Activated CD4-positive, alpha-beta T cell treated with anti-CD3 and anti-CD28 coated beads, Interleukin-2, amount 10 ng/mL, durations not matched to agents 24 days and 14 days (primary cell): ENCODE measurements around the gene MTCL3.

Experiments
- DNase-seq: peaks from one replicate; pipeline ENCODE4 v3.0.0; 2022
- H3K27ac Mint-ChIP-seq: one replicate; pipeline ENCODE4 v1.8.0; 2022; ENCODE audit warnings: mild to moderate bottlenecking, mixed read lengths
- H3K27me3 Mint-ChIP-seq: one replicate; pipeline ENCODE4 v1.8.0; 2022; ENCODE audit warnings: mixed read lengths
- H3K36me3 Mint-ChIP-seq: one replicate; pipeline ENCODE4 v1.8.0; 2022; ENCODE audit warnings: low read depth, mild to moderate bottlenecking, mixed read lengths
- H3K4me1 Mint-ChIP-seq: one replicate; pipeline ENCODE4 v1.8.0; 2021; ENCODE audit warnings: mixed read lengths
- H3K4me3 Mint-ChIP-seq: one replicate; pipeline ENCODE4 v1.8.0; 2022; ENCODE audit warnings: mild to moderate bottlenecking, moderate library complexity, mixed read lengths
- H3K9me3 Mint-ChIP-seq: one replicate; pipeline ENCODE4 v1.8.0; 2021; ENCODE audit warnings: mixed read lengths
- intact Hi-C: fragments of 100-400 bp; cut with micrococcal nuclease; formaldehyde crosslinking; loops from one replicate; pipeline ENCODE4 v1.15.1; 2023

Gene MTCL3

DNA sequence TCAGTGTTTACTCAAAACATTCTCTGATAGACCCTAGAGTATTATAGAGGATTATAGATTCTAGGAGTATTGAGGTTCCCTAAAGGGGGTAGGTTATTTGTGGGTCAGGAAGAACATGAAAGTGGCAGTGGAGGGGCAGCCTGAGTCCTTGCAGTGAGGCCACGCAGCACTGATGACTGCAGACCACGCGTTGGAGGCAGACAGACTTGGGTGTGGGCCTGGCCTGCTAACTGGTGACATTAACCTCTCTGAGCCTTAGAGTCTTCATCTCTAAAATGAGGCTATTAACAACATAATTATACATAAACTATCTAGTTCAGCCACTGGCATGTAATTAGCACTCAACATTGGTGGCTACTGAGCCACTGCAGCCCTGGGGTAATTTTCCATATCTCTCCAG lies 16.1 kb downstream of the MTCL3 start:
- Mint-ChIP-seq H3K36me3 (peaks cover 19% of the 10 kb centered on the region), H3K9me3 (peaks cover 4% of the 10 kb centered on the region), H3K27me3 (no peaks in the 10 kb centered on the region), H3K4me1 (peaks cover 3% of the 10 kb centered on the region), H3K4me3 (no peak overlapping the region), H3K27ac (no peak overlapping the region)
- intact Hi-C loops, result loop anchor here (2.0 kb wide), 1 partner anchor 14 kb away; no protein-coding TSS in a partner anchor
- DNase-seq, result no peak

DNA sequence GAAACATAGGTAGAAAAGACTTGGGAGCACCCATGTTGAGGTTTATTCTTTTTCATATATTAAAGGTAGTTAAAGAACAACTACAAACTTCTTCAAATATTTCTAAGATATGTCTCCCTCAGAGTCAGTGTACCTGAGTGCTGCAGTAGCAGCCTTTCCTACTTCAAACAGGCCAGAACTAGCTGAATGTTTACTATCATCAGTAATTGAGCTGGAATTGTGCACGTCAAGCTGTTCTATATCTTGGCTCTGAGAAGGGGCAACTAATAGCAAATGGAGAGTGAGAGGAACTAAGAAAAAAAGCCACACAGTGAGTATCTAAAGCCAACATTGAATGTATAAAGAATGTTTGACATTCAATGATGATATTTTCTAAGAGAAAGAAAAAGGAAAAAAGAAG lies 21.7 kb downstream of the MTCL3 start:
- no peak for DNase-seq
- H3K36me3 Mint-ChIP-seq, result peaks cover 14% of the 10 kb centered on the region
- H3K27ac Mint-ChIP-seq, result no peak overlapping the region
- intact Hi-C loops, result no loop called here
- no peaks in the 10 kb centered on the region for H3K27me3 Mint-ChIP-seq
- H3K4me3 Mint-ChIP-seq, result no peak overlapping the region
- H3K9me3 Mint-ChIP-seq, result no peaks in the 10 kb centered on the region
- peaks cover 12% of the 10 kb centered on the region for H3K4me1 Mint-ChIP-seq

DNA sequence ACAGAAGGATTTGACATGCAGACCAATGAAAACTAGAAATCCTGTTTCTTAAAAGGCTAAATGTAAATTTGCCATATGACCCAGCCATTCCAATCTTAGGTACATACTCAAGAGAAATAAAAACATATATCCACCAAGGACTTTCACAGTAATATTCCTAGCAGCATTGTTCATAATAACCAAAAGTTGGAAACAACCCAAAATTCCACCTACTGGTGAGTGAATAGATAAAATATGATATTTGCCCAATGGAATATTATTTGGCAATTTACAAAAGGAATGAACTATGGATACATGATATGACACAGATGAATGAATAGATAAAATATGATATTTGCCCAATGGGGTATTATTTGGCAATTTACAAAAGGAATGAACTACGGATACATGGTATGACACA lies 22.7 kb downstream of the MTCL3 start:
- Mint-ChIP-seq H3K4me3 (no peak overlapping the region), H3K36me3 (peaks cover 18% of the 10 kb centered on the region), H3K27ac (no peak overlapping the region), H3K9me3 (peaks cover 4% of the 10 kb centered on the region), H3K4me1 (peaks cover 12% of the 10 kb centered on the region), H3K27me3 (no peaks in the 10 kb centered on the region)
- intact Hi-C loops, result no loop called here
- no peak for DNase-seq

DNA sequence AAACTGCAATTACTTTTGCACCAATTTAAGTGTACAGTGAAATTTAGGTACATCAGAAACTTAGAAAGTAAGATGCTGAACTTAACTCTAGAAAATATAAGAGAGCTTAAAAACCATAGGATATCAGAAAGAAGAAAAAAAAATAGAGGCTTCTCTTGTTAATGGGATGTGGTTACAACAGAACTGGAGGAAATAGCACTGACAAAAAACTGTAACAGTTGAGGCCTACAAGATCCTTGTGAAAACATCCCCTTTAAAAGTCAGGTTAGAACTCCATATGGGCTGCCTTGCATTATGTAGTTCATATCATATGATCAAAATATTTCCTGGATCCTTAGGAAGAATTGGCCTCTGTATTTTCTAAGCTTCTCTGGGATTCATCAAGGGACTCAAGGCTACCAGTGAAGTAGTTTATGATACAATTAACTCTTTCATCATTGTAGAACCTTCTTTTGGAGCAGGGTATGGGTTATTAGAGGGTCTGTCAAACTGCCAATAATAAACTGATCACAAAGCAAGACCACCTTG lies 24.8 kb downstream of the MTCL3 start:
- H3K27me3 Mint-ChIP-seq, result no peaks in the 10 kb centered on the region
- DNase-seq, result no peak
- intact Hi-C loops, result no loop called here
- no peak overlapping the region for H3K27ac Mint-ChIP-seq
- peaks cover 8% of the 10 kb centered on the region for H3K9me3 Mint-ChIP-seq
- peaks cover 15% of the 10 kb centered on the region for H3K4me1 Mint-ChIP-seq
- peaks cover 28% of the 10 kb centered on the region for H3K36me3 Mint-ChIP-seq
- H3K4me3 Mint-ChIP-seq, result no peak overlapping the region

DNA sequence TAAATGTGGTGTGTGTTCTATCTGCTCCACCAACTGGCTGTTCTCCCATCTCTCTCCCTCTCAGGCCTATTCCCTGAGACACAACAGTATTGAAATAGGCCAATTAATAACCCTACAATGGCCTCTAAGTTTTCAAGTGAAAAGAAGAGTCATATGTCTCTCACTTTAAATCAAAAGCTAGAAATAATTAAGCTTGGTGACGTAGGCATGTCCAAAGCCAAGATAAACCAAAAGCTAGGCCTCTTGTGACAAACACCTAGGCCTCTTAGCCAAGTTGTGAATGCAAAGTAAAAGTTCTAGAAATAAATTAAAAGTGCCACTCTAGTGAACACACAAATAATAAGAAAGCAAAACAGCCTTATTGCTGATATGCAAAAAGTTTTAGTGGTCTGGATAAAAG lies 29.9 kb downstream of the MTCL3 start:
- Mint-ChIP-seq H3K4me1 (peaks cover 32% of the 10 kb centered on the region), H3K9me3 (peaks cover 13% of the 10 kb centered on the region), H3K4me3 (no peak overlapping the region), H3K27ac (no peak overlapping the region), H3K36me3 (peaks cover 51% of the 10 kb centered on the region), H3K27me3 (no peaks in the 10 kb centered on the region)
- DNase-seq, result no peak
- intact Hi-C loops, result loop anchor here (2.0 kb wide), 1 partner anchor 14 kb away; no protein-coding TSS in a partner anchor

DNA sequence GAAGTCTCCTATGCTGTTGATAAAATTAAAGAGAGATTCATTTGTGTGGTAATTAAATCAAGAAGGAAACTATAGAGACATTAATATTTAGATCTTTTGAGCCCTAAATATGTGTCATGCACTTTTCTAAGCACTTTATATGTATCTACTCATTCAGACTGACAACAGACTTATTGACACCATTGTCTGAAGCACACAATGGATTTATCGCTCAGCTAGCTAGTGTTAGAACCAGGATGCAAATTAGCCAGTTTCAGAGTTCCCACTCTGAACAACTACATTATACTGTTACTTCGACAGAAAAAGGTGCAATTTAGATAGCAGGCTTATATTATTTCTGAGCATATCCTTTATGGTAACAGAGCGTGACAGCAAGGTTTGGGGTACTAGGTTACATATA lies 32.2 kb downstream of the MTCL3 start:
- no peak overlapping the region for H3K27ac Mint-ChIP-seq

GRCh38 chr6:127484212-127484863 lies 34.8 kb downstream of the MTCL3 start:
- H3K4me3 Mint-ChIP-seq, result peak overlapping the region; percentile 68
- H3K36me3 Mint-ChIP-seq, result peaks cover 49% of the 10 kb centered on the region
- intact Hi-C loops, result loop anchor here (1.0 to 2.0 kb wide), 5 partner anchors 19 to 194 kb away; partner anchors contain the start of gene ECHDC1

More for the DNA sequence above, 32.2 kb downstream of the MTCL3 start:
- intact Hi-C loops, result no loop called here
- peaks cover 42% of the 10 kb centered on the region for H3K4me1 Mint-ChIP-seq
- H3K4me3 Mint-ChIP-seq, result no peak overlapping the region
- no peaks in the 10 kb centered on the region for H3K27me3 Mint-ChIP-seq
- peaks cover 12% of the 10 kb centered on the region for H3K9me3 Mint-ChIP-seq
- H3K36me3 Mint-ChIP-seq, result peaks cover 53% of the 10 kb centered on the region
- no peak for DNase-seq

GRCh38 chr6:127483399-127484055 lies 35.6 kb downstream of the MTCL3 start:
- Mint-ChIP-seq H3K36me3 (peaks cover 51% of the 10 kb centered on the region), H3K9me3 (peaks cover 5% of the 10 kb centered on the region), H3K4me1 (peaks cover 36% of the 10 kb centered on the region), H3K4me3 (peak overlapping the region; percentile 68), H3K27me3 (no peaks in the 10 kb centered on the region), H3K27ac (peak overlapping the region; percentile 70)
- DNase-seq, result no peak
- intact Hi-C loops, result loop anchor here (1.0 to 2.0 kb wide), 5 partner anchors 18 to 193 kb away; partner anchors contain the start of gene ECHDC1

More at GRCh38 chr6:127484212-127484863, 34.8 kb downstream of the MTCL3 start:
- peak; percentile 75 for DNase-seq
- Mint-ChIP-seq H3K27me3 (no peaks in the 10 kb centered on the region), H3K9me3 (peaks cover 5% of the 10 kb centered on the region), H3K4me1 (peaks cover 39% of the 10 kb centered on the region), H3K27ac (peak overlapping the region; percentile 70)

DNA sequence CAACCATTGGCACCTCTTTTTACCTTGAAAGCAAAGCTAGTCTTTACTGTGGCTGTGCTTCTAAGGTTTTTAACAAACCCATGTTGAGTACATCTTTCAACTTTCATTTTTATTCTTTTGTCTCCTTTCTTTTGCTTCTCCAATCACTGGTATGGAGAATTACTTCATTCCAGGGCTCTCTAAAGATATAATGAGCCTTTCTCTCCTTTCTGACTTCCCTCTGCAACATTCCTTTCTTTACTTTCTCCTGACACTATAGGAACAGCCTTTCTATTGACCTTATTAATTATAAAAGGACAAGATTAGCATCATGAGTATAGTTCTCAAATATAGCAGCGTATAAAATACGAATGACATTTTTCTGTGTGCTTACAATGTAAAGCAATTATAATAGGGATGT lies 36.8 kb downstream of the MTCL3 start:
- no peak overlapping the region for H3K4me3 Mint-ChIP-seq
- intact Hi-C loops, result no loop called here
- no peak overlapping the region for H3K27ac Mint-ChIP-seq
- peaks cover 5% of the 10 kb centered on the region for H3K9me3 Mint-ChIP-seq
- peaks cover 32% of the 10 kb centered on the region for H3K4me1 Mint-ChIP-seq
- peaks cover 51% of the 10 kb centered on the region for H3K36me3 Mint-ChIP-seq
- DNase-seq, result no peak
- H3K27me3 Mint-ChIP-seq, result no peaks in the 10 kb centered on the region

DNA sequence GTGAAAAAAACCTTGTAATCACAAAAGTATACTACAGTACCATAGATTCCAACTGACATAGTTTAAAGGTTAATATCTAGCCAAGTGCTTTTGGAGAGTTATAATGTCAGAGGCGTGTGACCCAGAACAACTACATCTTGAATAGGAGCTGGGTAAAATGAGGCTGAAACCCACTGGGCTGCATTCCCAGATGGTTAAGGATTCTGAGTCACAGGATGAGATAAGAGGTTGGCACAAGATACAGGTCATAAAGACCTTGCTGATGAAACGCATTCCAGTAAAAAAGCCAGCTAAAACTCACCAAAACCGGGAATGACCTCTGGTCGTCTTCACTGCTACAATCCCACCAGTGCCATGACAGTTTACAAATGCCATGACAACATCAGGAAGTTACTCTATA lies 37.5 kb downstream of the MTCL3 start:
- Mint-ChIP-seq H3K27ac (no peak overlapping the region), H3K36me3 (peaks cover 47% of the 10 kb centered on the region), H3K9me3 (peaks cover 5% of the 10 kb centered on the region), H3K4me3 (no peak overlapping the region), H3K4me1 (peaks cover 29% of the 10 kb centered on the region), H3K27me3 (no peaks in the 10 kb centered on the region)
- DNase-seq, result no peak
- intact Hi-C loops, result no loop called here

GRCh38 chr6:127481111-127481510 lies 38.0 kb downstream of the MTCL3 start:
- no peak for DNase-seq
- Mint-ChIP-seq H3K36me3 (peaks cover 48% of the 10 kb centered on the region), H3K4me3 (no peak overlapping the region), H3K27ac (no peak overlapping the region), H3K27me3 (no peaks in the 10 kb centered on the region), H3K9me3 (peaks cover 5% of the 10 kb centered on the region), H3K4me1 (peaks cover 29% of the 10 kb centered on the region)
- intact Hi-C loops, result no loop called here

DNA sequence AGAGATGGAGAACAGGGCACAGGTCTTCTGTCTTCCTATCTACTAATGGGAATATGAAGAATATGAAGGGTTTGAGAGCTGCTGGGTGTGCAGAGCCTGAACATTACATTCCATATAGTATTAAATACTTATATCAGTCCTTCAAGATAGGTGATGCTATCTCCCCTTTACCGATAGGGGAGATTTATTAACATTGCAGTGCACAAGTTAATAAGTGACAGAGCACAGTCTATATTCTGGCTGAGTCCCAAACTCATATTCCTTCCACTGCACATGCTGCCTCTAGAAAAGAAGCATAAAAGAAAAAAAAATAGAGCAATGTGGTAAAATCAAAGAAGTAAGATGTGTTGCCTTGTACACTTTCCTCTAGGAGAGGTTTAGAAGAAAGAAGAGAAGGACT lies 41.5 kb downstream of the MTCL3 start:
- H3K4me3 Mint-ChIP-seq, result no peak overlapping the region
- no peak overlapping the region for H3K27ac Mint-ChIP-seq
- DNase-seq, result no peak
- peaks cover 5% of the 10 kb centered on the region for H3K4me1 Mint-ChIP-seq
- H3K27me3 Mint-ChIP-seq, result no peaks in the 10 kb centered on the region
- intact Hi-C loops, result no loop called here
- H3K36me3 Mint-ChIP-seq, result peaks cover 52% of the 10 kb centered on the region
- no peaks in the 10 kb centered on the region for H3K9me3 Mint-ChIP-seq

DNA sequence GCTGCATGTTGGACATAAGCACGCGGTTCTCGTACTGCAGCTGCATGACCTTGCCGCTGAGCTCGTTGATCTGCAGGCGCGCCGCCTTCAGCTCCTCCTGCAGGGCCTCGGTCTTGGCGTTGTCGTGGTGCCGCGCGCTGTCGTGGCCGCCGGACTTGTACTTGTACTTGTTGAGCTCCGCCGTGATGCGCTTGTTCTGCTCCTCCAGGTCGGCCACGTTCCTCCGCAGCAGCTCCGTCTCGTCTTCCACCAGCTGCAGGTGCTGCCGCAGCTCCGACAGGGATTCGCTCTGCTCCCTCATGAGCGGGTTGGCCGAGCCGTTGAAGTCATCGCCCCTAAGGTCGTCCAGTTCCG lies 43.3 kb downstream of the MTCL3 start:
- H3K36me3 Mint-ChIP-seq, result peaks cover 46% of the 10 kb centered on the region
- intact Hi-C loops, result no loop called here
- H3K27ac Mint-ChIP-seq, result no peak overlapping the region

GRCh38 chr6:127475135-127475822 lies 43.9 kb downstream of the MTCL3 start:
- Mint-ChIP-seq H3K27me3 (no peaks in the 10 kb centered on the region), H3K4me1 (peaks cover 3% of the 10 kb centered on the region), H3K36me3 (peaks cover 41% of the 10 kb centered on the region), H3K4me3 (no peak overlapping the region), H3K27ac (no peak overlapping the region), H3K9me3 (no peaks in the 10 kb centered on the region)
- DNase-seq, result no peak
- intact Hi-C loops, result no loop called here

More for the DNA sequence above, 43.3 kb downstream of the MTCL3 start:
- Mint-ChIP-seq H3K4me1 (no peaks in the 10 kb centered on the region), H3K9me3 (no peaks in the 10 kb centered on the region), H3K27me3 (no peaks in the 10 kb centered on the region), H3K4me3 (no peak overlapping the region)
- DNase-seq, result no peak
